ENCODE measurements around the gene SFTA2. TPM values are rescaled to one million over a fixed set of nuclear protein-coding genes. Genes with fewer than 3 reads are reported as not detected.

The SFTA2 gene
- total and polyA plus RNA-seq, 10 of the 15 experiments (the other 5 are each of a cell fraction or from before 2014, with no cell fraction given): 0.15 to 0.92 (median 0.33) TPM; not detected in 4

DNA sequence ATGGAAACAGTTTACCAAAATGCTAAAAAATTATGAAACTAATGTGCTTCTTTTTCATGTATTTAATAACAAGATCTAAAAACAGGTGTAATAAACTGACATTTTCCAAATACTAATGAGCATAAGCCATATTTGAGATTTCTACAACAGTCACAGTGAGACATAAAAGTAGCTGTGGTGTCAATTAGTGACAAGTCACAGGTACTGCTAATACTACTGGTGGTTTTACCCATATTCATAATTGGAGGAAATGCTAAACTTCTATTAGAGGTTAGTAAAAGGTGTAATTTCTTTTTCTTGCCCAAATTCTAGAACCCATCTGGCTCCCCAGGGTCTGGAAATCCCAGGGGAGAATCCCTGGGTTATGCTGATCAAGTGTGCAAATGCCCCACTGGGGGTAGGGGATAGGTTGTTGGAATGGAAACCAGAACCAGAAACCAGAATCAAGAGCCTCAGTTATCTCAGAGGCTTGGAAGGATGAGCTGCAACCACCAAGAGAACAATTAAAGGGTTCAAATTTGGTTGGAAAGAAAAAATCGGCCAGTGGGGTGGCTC is 31.0 kb downstream of the SFTA2 start (continued):
- TF ChIP-seq, protein P1, sequence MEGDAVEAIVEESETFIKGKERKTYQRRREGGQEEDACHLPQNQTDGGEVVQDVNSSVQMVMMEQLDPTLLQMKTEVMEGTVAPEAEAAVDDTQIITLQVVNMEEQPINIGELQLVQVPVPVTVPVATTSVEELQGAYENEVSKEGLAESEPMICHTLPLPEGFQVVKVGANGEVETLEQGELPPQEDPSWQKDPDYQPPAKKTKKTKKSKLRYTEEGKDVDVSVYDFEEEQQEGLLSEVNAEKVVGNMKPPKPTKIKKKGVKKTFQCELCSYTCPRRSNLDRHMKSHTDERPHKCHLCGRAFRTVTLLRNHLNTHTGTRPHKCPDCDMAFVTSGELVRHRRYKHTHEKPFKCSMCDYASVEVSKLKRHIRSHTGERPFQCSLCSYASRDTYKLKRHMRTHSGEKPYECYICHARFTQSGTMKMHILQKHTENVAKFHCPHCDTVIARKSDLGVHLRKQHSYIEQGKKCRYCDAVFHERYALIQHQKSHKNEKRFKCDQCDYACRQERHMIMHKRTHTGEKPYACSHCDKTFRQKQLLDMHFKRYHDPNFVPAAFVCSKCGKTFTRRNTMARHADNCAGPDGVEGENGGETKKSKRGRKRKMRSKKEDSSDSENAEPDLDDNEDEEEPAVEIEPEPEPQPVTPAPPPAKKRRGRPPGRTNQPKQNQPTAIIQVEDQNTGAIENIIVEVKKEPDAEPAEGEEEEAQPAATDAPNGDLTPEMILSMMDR (IDR thresholded peaks at IDR 0.05 in 2 of 3, conservative IDR thresholded peaks at IDR 0.05 in 1 of 3; ENCODE audit: control insufficient read depth in 2 of 3, extremely low read depth in 1 of 3, insufficient read depth in 1 of 3, low read depth in 3 of 3, low read length in 3 of 3): no peak
- TF ChIP-seq SREBF1 (IDR thresholded peaks at IDR 0.05; ENCODE audit: low read length): no peak
- TF ChIP-seq IRF4 (IDR thresholded peaks at IDR 0.05; ENCODE audit: low read depth, low read length): no peak
- no peak for TF ChIP-seq TCF12 (IDR thresholded peaks at IDR 0.05; ENCODE audit: low read depth, low read length)
- TF ChIP-seq JUNB (IDR thresholded peaks at IDR 0.05): no peak
- TF ChIP-seq ZNF24 (IDR thresholded peaks at IDR 0.05): no peak
- no peak for TF ChIP-seq POLR2AphosphoS2 (IDR thresholded peaks at IDR 0.05; ENCODE audit: low read depth, low read length)
- peak; percentile 98 for TF ChIP-seq MTA2 (IDR thresholded peaks at IDR 0.05; ENCODE audit: low read depth)
- no peak for TF ChIP-seq CBX5 (IDR thresholded peaks at IDR 0.05; ENCODE audit: low read depth)
- TF ChIP-seq, protein P2, sequence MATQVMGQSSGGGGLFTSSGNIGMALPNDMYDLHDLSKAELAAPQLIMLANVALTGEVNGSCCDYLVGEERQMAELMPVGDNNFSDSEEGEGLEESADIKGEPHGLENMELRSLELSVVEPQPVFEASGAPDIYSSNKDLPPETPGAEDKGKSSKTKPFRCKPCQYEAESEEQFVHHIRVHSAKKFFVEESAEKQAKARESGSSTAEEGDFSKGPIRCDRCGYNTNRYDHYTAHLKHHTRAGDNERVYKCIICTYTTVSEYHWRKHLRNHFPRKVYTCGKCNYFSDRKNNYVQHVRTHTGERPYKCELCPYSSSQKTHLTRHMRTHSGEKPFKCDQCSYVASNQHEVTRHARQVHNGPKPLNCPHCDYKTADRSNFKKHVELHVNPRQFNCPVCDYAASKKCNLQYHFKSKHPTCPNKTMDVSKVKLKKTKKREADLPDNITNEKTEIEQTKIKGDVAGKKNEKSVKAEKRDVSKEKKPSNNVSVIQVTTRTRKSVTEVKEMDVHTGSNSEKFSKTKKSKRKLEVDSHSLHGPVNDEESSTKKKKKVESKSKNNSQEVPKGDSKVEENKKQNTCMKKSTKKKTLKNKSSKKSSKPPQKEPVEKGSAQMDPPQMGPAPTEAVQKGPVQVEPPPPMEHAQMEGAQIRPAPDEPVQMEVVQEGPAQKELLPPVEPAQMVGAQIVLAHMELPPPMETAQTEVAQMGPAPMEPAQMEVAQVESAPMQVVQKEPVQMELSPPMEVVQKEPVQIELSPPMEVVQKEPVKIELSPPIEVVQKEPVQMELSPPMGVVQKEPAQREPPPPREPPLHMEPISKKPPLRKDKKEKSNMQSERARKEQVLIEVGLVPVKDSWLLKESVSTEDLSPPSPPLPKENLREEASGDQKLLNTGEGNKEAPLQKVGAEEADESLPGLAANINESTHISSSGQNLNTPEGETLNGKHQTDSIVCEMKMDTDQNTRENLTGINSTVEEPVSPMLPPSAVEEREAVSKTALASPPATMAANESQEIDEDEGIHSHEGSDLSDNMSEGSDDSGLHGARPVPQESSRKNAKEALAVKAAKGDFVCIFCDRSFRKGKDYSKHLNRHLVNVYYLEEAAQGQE (IDR thresholded peaks at IDR 0.05; ENCODE audit: low read depth, low read length): no peak
- no peak for TF ChIP-seq NFIC (IDR thresholded peaks at IDR 0.05; ENCODE audit: low read depth, low read length)
- no peak for TF ChIP-seq TARDBP (IDR thresholded peaks at IDR 0.05; ENCODE audit: borderline replicate concordance)
- TF ChIP-seq ASH2L (IDR thresholded peaks at IDR 0.05; ENCODE audit: borderline replicate concordance, low read depth): no peak
- TF ChIP-seq EP300 (IDR thresholded peaks at IDR 0.05; ENCODE audit: borderline replicate concordance in 1 of 2, control insufficient read depth in 1 of 2, low read depth in 2 of 2, low read length in 2 of 2): peak in 1 of 2 experiments; percentile 35; a peak in 1 of 4 replicates
- no peak for TF ChIP-seq SMC3 (IDR thresholded peaks at IDR 0.05; ENCODE audit: borderline replicate concordance, low read length)
- no peak for TF ChIP-seq SPI1 (IDR thresholded peaks at IDR 0.05; ENCODE audit: borderline replicate concordance, insufficient read depth, low read depth, low read length)
- TF ChIP-seq ZZZ3 (IDR thresholded peaks at IDR 0.05; ENCODE audit: control insufficient read depth, insufficient read length, low read depth): no peak
- no peak for TF ChIP-seq POLR2A (IDR thresholded peaks at IDR 0.05; ENCODE audit: low read depth, low read length)
- TF ChIP-seq SUPT20H (IDR thresholded peaks at IDR 0.05; ENCODE audit: borderline replicate concordance, control insufficient read depth, low read depth, low read length): no peak
- peak; percentile 24; the same call in 1 of the 2 replicates for TF ChIP-seq BMI1 (IDR thresholded peaks at IDR 0.05; ENCODE audit: borderline replicate concordance)
- peak; percentile 78 for TF ChIP-seq IKZF1 (conservative IDR thresholded peaks at IDR 0.05)
- TF ChIP-seq BCL11A (IDR thresholded peaks at IDR 0.05; ENCODE audit: low read depth, low read length): peak; percentile 38; the same call in 1 of the 2 replicates
- no peak for TF ChIP-seq PML (IDR thresholded peaks at IDR 0.05; ENCODE audit: low read length)
